Upper lobe of right lung (tissue), 1 donor: ENCODE measurements around the gene LRWD1. TPM values are rescaled to one million over a fixed set of nuclear protein-coding genes. Genes with fewer than 3 reads are reported as not detected.

Experiments
- ATAC-seq: fragments of 200-7000 bp; cut with Tn5 transposase; one replicate; pipeline ENCODE4 v1.9.1; 2020; ENCODE audit warnings: mild to moderate bottlenecking, moderate library complexity
- DNase-seq: peaks from one replicate; pipeline ENCODE4 v3.0.0-alpha.2; 2020
- H3K27ac ChIP-seq: fragments of 200-600 bp; one replicate; pipeline ENCODE4 v1.8.0; 2022
- H3K27me3 ChIP-seq: fragments of 200-600 bp; one replicate; pipeline ENCODE4 v1.8.0; 2022; ENCODE audit warnings: mild to moderate bottlenecking
- H3K36me3 ChIP-seq: fragments of 200-600 bp; one replicate; pipeline ENCODE4 v1.8.0; 2022
- H3K4me1 ChIP-seq: fragments of 200-600 bp; one replicate; pipeline ENCODE4 v1.8.0; 2022
- H3K4me3 ChIP-seq: fragments of 200-600 bp; one replicate; pipeline ENCODE4 v1.8.0; 2022; ENCODE audit warnings: mild to moderate bottlenecking
- H3K9me3 ChIP-seq: fragments of 200-600 bp; one replicate; pipeline ENCODE4 v1.8.0; 2022
- CTCF ChIP-seq: fragments of 200-600 bp; IDR thresholded peaks from one replicate; pipeline ENCODE4 v1.8.0; 2022; ENCODE audit warnings: antibody characterized with exemption
- intact Hi-C: fragments of 100-400 bp; cut with DNase I; formaldehyde crosslinking; loops from one replicate; pipeline ENCODE4 v1.11.0; 2022
- long read RNA-seq: library from polyadenylated mRNA; unstranded; transcript quantifications from one replicate; pipeline ENCODE4 v2.0.0, GENCODE V29; 2021
- total RNA-seq: library from RNA; stranded (reverse); fragmentation: NEBNext Ultra II Directional; extraction: Animal tissue kit (Norgen Biotek cat#: 25700); gene quantifications from one replicate; pipeline ENCODE4 v1.2.1, GENCODE V29; 2021
- donor health status: DM: no; HTN: yes; CAD: no; lungs with severe emphysema.

LRWD1 gene
- total RNA-seq, result 15.7 TPM
- long read RNA-seq, transcript LRWD1-201 (15 exons, 2,215 nt), result major isoform, 17 of 27 reads
- long read RNA-seq, partial matches to known transcripts, result 6 of 27 reads
- long read RNA-seq, other reads (novel, unspliced or antisense), result 4 of 27 reads

- H3K27ac ChIP-seq, result peak within 1 kb of the TSS; percentile 87
Measured at GRCh38 chr7:102464577-102465280, at the start of gene LRWD1, which contains the start of gene ALKBH4. Gene LRWD1, plus strand, starts transcription at chr7:102464984. Its CDS starts 97 bp downstream, at chr7:102465081. Gene ALKBH4, minus strand, starts transcription at chr7:102464863. Its CDS starts 27 bp downstream, at chr7:102464836.

GRCh38 chr7:102415685-102416225 is 49.0 kb upstream of the LRWD1 start:
- peak overlapping the region; percentile 76 for H3K27ac ChIP-seq
- intact Hi-C loops, result loop anchor here (10.0 kb wide), 1 partner anchor 49 kb away; the partner anchor contains the start of genes ALKBH4 and LRWD1
- no peaks in the 10 kb centered on the region for H3K9me3 ChIP-seq
- no peak overlapping the region for H3K4me3 ChIP-seq
- no peak for DNase-seq
- H3K27me3 ChIP-seq, result no peaks in the 10 kb centered on the region
- ATAC-seq, result peak; percentile 73
- H3K4me1 ChIP-seq, result no peaks in the 10 kb centered on the region
- no peak for TF ChIP-seq CTCF
- peaks cover 66% of the 10 kb centered on the region for H3K36me3 ChIP-seq

More at GRCh38 chr7:102464577-102465280, at the start of gene LRWD1, which contains the start of gene ALKBH4:
- Histone ChIP-seq H3K36me3 (no peaks in the 10 kb centered on the region), H3K9me3 (no peaks in the 10 kb centered on the region), H3K4me3 (peak within 1 kb of the TSS; percentile 100), H3K4me1 (peaks cover 20% of the 10 kb centered on the region), H3K27me3 (no peaks in the 10 kb centered on the region)
- intact Hi-C loops, result loop anchor here (10.0 kb wide), 1 partner anchor 50 kb away; no protein-coding TSS in a partner anchor
- DNase-seq, result peak; percentile 98
- ATAC-seq, result peak; percentile 98
- TF ChIP-seq CTCF, result peak; percentile 18

GRCh38 chr7:102416406-102416805 is 48.4 kb upstream of the LRWD1 start:
- H3K36me3 ChIP-seq, result peaks cover 65% of the 10 kb centered on the region
- H3K27me3 ChIP-seq, result no peaks in the 10 kb centered on the region
- DNase-seq (no peak), ATAC-seq (no peak)
- no peaks in the 10 kb centered on the region for H3K4me1 ChIP-seq
- H3K27ac ChIP-seq, result peak overlapping the region; percentile 76
- H3K4me3 ChIP-seq, result no peak overlapping the region
- no peaks in the 10 kb centered on the region for H3K9me3 ChIP-seq
- TF ChIP-seq CTCF, result no peak
- intact Hi-C loops, result loop anchor here (10.0 kb wide), 1 partner anchor 48 kb away; the partner anchor contains the start of genes ALKBH4 and LRWD1

GRCh38 chr7:102417105-102417504 is 47.7 kb upstream of the LRWD1 start:
- H3K4me1 ChIP-seq, result no peaks in the 10 kb centered on the region
- H3K9me3 ChIP-seq, result no peaks in the 10 kb centered on the region
- no peak for DNase-seq
- no peak for ATAC-seq
- intact Hi-C loops, result loop anchor here (10.0 kb wide), 1 partner anchor 48 kb away; the partner anchor contains the start of genes ALKBH4 and LRWD1
- H3K27ac ChIP-seq, result no peak overlapping the region
- H3K27me3 ChIP-seq, result no peaks in the 10 kb centered on the region
- peaks cover 58% of the 10 kb centered on the region for H3K36me3 ChIP-seq
- TF ChIP-seq CTCF, result no peak
- H3K4me3 ChIP-seq, result no peak overlapping the region

GRCh38 chr7:102418592-102418991 is 46.2 kb upstream of the LRWD1 start:
- TF ChIP-seq CTCF, result no peak
- Histone ChIP-seq H3K27me3 (no peaks in the 10 kb centered on the region), H3K4me1 (no peaks in the 10 kb centered on the region), H3K36me3 (peaks cover 45% of the 10 kb centered on the region), H3K9me3 (no peaks in the 10 kb centered on the region), H3K27ac (no peak overlapping the region), H3K4me3 (no peak overlapping the region)
- intact Hi-C loops, result loop anchor here (10.0 kb wide), 1 partner anchor 46 kb away; the partner anchor contains the start of genes ALKBH4 and LRWD1
- DNase-seq (no peak), ATAC-seq (no peak)
